HG02870 (cell line): Measurements from ENCODE around the gene TUBB8B.
"Not testable (repeated sequence)": the region's sequence is repeated elsewhere in the genome, so short reads cannot be mapped to it uniquely, and the experiment has no call there.

ENCODE experiments used
- ATAC-seq: cut with Tn5 transposase; IDR thresholded peaks from one replicate; pipeline ENCODE4 v1.9.1; 2021; ENCODE audit warnings: mild to moderate bottlenecking, moderate library complexity; ENCODE audit not compliant: unreplicated experiment

TUBB8B gene

DNA sequence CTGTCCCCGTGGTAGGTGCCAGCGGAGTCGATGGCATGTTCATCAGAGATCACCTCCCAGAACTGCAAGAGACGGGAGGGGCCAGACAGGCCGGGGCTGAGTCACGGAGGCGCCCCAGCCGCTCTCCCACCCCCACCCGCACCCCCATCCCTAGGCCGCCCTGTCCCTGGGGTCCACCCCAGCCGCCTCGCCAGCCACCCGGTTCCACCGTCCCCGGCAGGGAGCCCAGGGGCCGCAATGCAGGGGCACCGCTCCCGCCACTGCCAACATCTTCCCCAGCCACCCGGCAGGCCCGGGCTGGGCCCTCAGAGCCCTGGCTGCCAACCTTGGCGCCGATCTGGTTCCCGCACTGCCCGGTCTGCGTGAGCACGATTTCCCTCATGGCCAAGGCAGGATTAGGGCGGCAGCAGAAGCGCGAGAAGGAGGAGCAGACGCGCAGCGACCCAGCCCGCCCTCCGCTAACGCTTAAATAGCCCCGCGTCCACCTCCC, at the start of gene TUBB8B:
Gene TUBB8B, minus strand, starts transcription at position 440 of the 490 bp plus-strand sequence. Its CDS starts 58 bp downstream, at position 382.
- ATAC-seq = not testable (repeated sequence)

GRCh38 chr18:97252-97914, 48.0 kb upstream of the TUBB8B start:
- ATAC-seq = peak; percentile 96

DNA sequence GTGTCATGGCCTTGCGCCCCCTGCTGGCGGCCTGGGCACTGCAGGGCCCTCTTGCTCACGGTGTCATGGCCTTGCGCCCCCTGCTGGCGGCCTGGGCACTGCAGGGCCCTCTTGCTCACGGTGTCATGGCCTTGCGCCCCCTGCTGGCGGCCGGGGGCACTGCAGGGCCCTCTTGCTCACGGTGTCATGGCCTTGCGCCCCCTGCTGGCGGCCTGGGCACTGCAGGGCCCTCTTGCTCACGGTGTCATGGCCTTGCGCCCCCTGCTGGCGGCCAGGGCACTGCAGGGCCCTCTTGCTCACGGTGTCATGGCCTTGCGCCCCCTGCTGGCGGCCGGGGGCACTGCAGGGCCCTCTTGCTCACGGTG, 47.3 kb upstream of the TUBB8B start:
- ATAC-seq = not testable (repeated sequence)

GRCh38 chr18:96101-96766, 46.8 kb upstream of the TUBB8B start:
- ATAC-seq = not testable (repeated sequence)

- ATAC-seq = not testable (repeated sequence)
Observed at GRCh38 chr18:95580-95979, 46.2 kb upstream of the TUBB8B start.

DNA sequence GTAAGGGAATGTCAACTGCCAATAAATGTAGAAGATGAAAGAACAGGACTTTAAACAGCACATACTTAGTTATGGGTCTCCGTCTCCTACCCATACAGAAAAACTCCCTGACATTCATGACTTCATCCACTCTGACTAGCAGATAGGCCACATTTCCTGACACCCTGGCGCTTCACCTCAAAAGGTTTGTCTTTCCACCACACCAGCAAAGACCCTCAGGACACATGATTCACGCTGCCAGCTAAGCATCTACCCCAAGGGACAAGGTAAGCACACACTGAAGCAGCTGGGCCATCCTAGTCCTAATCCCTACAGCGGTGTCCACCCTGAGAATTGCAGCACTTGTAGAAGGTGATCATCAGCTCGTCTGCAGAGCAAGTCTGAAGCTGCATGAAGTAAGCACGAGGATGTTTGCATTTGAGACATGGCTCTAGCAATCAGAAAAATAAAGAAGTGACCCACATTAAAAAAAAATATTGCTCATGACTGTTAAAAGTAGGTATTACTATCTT, 44.5 kb upstream of the TUBB8B start:
- not testable (repeated sequence) for ATAC-seq

- not testable (repeated sequence) for ATAC-seq
Observed at GRCh38 chr18:91561-91960, 42.1 kb upstream of the TUBB8B start.

- ATAC-seq = not testable (repeated sequence)
Observed at GRCh38 chr18:90396-91193, 41.2 kb upstream of the TUBB8B start.

GRCh38 chr18:89124-89523, 39.7 kb upstream of the TUBB8B start:
- ATAC-seq = not testable (repeated sequence)

- not testable (repeated sequence) for ATAC-seq
Observed at GRCh38 chr18:84801-85200, 35.4 kb upstream of the TUBB8B start.

GRCh38 chr18:82626-83209, 33.3 kb upstream of the TUBB8B start:
- not testable (repeated sequence) for ATAC-seq

DNA sequence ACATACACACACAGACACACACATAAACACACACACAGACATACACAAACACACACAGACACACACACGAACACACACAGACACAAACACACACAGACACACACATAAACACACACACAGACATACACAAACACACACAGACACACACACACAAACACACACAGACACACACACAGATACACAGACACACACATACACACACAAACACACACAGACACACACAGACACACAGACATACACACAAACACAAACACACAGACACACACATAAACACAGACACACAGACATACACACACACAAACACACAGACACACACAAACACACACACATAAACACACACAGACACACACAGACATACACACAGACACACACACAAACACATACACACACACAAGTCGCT, 31.5 kb upstream of the TUBB8B start:
- not testable (repeated sequence) for ATAC-seq

- ATAC-seq = not testable (repeated sequence)
Observed at GRCh38 chr18:80202-80601, 30.8 kb upstream of the TUBB8B start.

DNA sequence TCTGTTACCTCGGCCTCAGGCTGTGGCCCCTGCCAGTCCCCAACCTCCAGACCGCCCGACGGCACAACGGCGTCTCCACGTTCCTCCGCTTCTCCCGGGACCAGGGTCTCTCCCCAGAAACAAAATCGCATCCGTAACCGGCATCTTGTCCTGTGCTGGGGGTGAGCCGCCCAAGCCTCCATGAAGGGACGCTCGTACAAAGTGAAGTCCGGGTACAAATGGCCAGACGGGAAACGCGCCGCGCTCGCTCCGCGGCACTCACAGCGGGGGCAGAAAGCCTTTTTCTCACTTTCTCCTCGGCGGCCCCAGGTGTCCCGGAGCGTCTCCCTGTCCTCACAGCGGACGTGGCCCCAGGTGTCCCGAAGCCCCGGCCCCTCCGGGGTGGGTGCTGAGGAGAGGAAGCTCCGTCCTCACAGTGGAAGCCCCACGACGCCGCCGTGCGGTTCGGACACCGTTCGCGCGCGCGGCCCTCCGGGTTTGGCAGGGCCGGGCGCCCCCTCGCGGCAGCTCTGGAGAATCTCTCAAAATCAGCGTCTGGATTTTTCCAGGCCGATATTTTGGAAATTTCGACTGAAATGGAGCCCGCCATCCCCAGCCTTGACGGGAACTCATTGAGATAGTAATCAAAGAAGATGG, 26.2 kb upstream of the TUBB8B start:
- ATAC-seq = not testable (repeated sequence)

DNA sequence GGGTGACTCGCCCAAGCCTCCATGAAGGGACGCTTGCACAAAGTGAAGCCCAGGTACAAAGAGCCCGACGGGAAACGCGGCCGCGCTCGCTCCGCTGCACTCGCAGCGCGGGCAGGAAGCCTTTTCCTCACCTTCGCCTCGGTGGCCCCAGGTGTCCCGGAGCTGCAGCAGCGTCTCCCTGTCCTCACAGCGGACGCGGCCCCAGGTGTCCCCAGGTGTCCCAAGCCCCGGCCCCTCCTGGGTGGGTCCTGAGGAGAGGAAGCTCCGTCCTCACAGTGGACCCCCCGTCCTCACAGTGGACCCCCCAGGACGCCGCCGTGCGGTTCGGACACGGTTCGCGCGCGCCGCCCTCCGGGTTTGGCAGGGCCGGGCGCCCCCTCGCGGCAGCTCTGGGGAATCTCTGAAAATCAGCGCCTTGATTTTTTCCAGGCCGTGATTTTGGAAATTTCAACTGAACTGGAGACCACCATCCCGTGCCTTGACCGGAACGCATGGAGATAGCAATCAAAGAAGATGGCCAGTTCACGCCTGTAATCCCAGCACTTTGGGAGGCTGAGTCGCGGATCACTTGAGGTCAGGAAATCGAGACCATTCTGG, 23.9 kb upstream of the TUBB8B start:
- not testable (repeated sequence) for ATAC-seq

DNA sequence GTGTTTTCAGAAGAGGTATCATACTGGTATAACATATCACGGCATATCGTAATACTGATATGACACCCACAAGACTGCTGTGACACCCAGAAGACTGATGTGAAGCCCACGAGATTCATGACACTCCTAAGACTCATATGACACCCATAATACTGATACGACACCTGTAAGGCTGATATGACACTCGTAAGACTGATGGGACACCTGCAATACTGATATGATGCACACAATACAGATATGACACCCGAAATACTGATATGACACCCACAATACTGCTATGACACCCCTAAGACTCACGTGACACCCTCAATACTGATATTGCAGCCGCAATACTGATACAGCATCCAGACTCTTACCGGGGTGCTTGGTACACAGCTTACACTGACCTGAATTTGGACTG, 18.3 kb upstream of the TUBB8B start:
- not testable (repeated sequence) for ATAC-seq

DNA sequence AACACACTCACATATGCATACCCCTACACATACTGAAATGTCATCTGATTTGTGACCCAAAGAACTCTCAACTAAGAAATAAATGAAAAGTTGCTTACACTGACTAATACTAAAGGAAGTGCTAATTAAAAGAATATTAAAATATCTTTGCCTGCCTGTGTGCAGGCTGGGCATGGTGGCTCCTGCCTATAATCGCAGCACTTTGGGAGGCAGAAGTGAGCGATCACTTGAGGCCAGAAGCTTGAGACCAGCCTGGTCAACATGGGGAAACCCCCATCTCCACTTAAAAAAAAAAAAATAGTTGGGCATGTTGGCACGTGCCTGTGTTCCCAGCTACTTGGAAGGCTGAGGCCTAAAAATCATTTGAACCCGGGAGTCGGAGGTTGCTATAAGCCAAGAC, 14.9 kb upstream of the TUBB8B start:
- ATAC-seq = not testable (repeated sequence)

DNA sequence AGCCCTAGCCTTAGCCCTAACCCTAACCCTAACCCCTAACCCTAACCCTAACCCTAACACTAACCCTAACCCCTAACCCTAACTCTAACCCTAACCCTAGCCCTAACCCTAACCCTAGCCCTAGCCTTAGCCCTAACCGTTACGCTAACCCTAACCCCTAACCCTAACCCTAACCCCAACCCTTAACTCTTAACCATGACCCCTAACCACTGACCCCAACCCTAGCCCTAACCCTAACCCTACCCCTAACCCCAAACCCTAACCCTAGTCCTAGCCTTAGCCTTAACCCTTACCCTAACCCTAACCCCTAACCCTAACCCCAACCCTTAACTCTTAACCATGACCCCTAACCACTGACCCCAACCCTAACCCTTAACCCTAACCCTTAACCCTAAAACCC, 14.2 kb upstream of the TUBB8B start:
- not testable (repeated sequence) for ATAC-seq

DNA sequence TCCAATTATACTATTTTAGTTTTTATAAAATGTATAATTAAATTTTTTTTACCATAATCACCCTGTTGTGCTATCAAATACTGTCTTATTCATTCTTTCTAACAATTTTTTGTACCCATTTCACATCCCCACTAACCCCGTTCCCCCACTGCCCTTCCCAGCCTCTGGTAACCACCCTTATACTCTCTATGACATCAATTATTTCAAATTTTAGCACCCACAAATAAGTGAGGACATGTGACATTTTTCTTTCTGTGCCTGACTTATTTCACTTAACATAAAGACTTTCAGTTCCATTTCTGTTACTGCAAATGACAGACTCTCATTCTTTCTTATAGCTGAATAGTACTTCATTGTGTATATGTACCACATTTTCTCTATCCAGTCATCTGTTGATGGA, 5.0 kb upstream of the TUBB8B start:
- ATAC-seq = not testable (repeated sequence)

DNA sequence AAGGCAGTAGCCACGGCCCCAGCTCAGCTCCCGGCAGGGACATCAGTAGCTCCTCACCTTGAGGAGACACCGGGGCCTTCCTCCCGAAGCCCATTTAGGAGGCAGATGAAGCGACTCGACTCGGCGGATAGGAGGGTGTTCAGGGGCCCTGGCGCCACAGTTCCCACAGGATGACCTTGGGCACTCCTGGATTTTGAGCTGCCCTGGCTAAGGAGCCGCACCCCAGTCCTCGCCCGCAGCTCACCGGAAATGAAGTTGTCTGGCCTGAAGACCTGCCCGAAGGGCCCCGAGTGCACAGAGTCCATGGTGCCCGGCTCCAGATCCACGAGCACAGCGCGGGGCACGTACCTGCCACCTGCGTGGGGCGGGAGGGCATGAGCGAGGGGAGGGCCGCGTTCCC, 719 bp downstream of the TUBB8B start:
- ATAC-seq = not testable (repeated sequence)
